WTC11 (cell line): ENCODE data around the gene ID2. TPM values are rescaled to one million over a fixed set of nuclear protein-coding genes. Genes with fewer than 3 reads are reported as not detected.

Source experiments
- ATAC-seq: fragments of 200-7000 bp; cut with Tn5 transposase; 2 replicates; pipeline ENCODE4 v1.10.0; 2021; ENCODE audit warnings: mild to moderate bottlenecking, moderate library complexity
- CTCF ChIA-PET: fragments of 300-600 bp; sonication (Branson Sonifier 250); formaldehyde crosslinking; loops from one replicate; lab custom pipeline; 2021; ENCODE audit warnings: antibody characterized with exemption; lab: Charles Lee
- POLR2A ChIA-PET: fragments of 350-600 bp; sonication (Branson Sonifier 250); formaldehyde crosslinking; loops from one replicate; lab custom pipeline; 2021; ENCODE audit warnings: antibody characterized with exemption; lab: Charles Lee
- DNase-seq: peaks from one replicate; pipeline ENCODE4 v3.0.0; 2021; ENCODE audit warnings: low spot score
- H3K27ac Mint-ChIP-seq: 2 replicates; pipeline ENCODE4 v1.8.0; 2021; ENCODE audit warnings: mixed read lengths
- H3K27me3 Mint-ChIP-seq: 2 replicates; pipeline ENCODE4 v1.8.0; 2021; ENCODE audit warnings: low read depth, mild to moderate bottlenecking, moderate library complexity, mixed read lengths
- H3K36me3 Mint-ChIP-seq: 2 replicates; pipeline ENCODE4 v1.8.0; 2021; ENCODE audit warnings: mixed read lengths
- H3K4me1 Mint-ChIP-seq: 2 replicates; pipeline ENCODE4 v1.8.0; 2022; ENCODE audit warnings: mixed read lengths
- H3K4me3 Mint-ChIP-seq: 2 replicates; pipeline ENCODE4 v1.8.0; 2021; ENCODE audit warnings: mild to moderate bottlenecking, moderate library complexity, mixed read lengths
- H3K9me3 Mint-ChIP-seq: 2 replicates; pipeline ENCODE4 v1.8.0; 2021; ENCODE audit warnings: mixed read lengths
- ARID4B ChIP-seq: sonication (generic); formaldehyde crosslinking; IDR thresholded peaks from 2 replicates; pipeline ENCODE4 v1.8.0; 2023; ENCODE audit warnings: missing genetic modification reagents, mild to moderate bottlenecking, borderline replicate concordance
- EMX1 ChIP-seq: fragments of 250-450 bp; sonication (Bioruptor Pico); IDR thresholded peaks from 2 replicates; pipeline ENCODE4 v1.8.0; 2021; ENCODE audit warnings: mild to moderate bottlenecking
- FOXP1 ChIP-seq: sonication (generic); formaldehyde crosslinking; IDR thresholded peaks from 2 replicates; pipeline ENCODE4 v1.8.0; 2022; ENCODE audit warnings: missing genetic modification reagents, mild to moderate bottlenecking, moderate library complexity, borderline replicate concordance
- IRF2 ChIP-seq: sonication (generic); formaldehyde crosslinking; IDR thresholded peaks from 2 replicates; pipeline ENCODE4 v1.8.0; 2022; ENCODE audit warnings: low read depth, missing genetic modification reagents, borderline replicate concordance
- MAX ChIP-seq: sonication (generic); formaldehyde crosslinking; IDR thresholded peaks from 2 replicates; pipeline ENCODE4 v1.8.0; 2022; ENCODE audit warnings: mild to moderate bottlenecking, missing genetic modification reagents
- MLX ChIP-seq: sonication (generic); formaldehyde crosslinking; IDR thresholded peaks from 2 replicates; pipeline ENCODE4 v1.8.1; 2023; ENCODE audit warnings: mild to moderate bottlenecking, missing genetic modification reagents, moderate library complexity
- NFATC4 ChIP-seq: fragments of 250-450 bp; sonication (Bioruptor Pico); IDR thresholded peaks from 2 replicates; pipeline ENCODE4 v1.9.0; 2021; ENCODE audit warnings: mild to moderate bottlenecking
- NFE2L1 ChIP-seq: sonication (generic); formaldehyde crosslinking; IDR thresholded peaks from 2 replicates; pipeline ENCODE4 v1.8.1; 2023; ENCODE audit warnings: missing genetic modification reagents
- NR2C2 ChIP-seq: sonication (generic); formaldehyde crosslinking; IDR thresholded peaks from 2 replicates; pipeline ENCODE4 v1.8.0; 2022; ENCODE audit warnings: mild to moderate bottlenecking, missing genetic modification reagents
- OVOL2 ChIP-seq: fragments of 250-450 bp; sonication (Bioruptor Pico); IDR thresholded peaks from 2 replicates; pipeline ENCODE4 v1.9.0; 2021; ENCODE audit warnings: mild to moderate bottlenecking, borderline replicate concordance
- SOX15 ChIP-seq: fragments of 250-450 bp; sonication (Bioruptor Pico); IDR thresholded peaks from 2 replicates; pipeline ENCODE4 v1.9.0; 2021; ENCODE audit warnings: mild to moderate bottlenecking
- SP1 ChIP-seq: sonication (generic); formaldehyde crosslinking; conservative IDR thresholded peaks from 2 replicates; pipeline ENCODE4 v1.8.1; 2022; ENCODE audit warnings: missing genetic modification reagents
- TEAD1 ChIP-seq: sonication (generic); formaldehyde crosslinking; IDR thresholded peaks from 2 replicates; pipeline ENCODE4 v1.8.0; 2022; ENCODE audit warnings: mild to moderate bottlenecking, missing genetic modification reagents
- ZMAT4 ChIP-seq: fragments of 250-450 bp; sonication (Bioruptor Pico); IDR thresholded peaks from 2 replicates; pipeline ENCODE4 v1.9.0; 2021; ENCODE audit warnings: mild to moderate bottlenecking
- ZNF138 ChIP-seq: sonication (generic); formaldehyde crosslinking; conservative IDR thresholded peaks from 2 replicates; pipeline ENCODE4 v1.8.1; 2022; ENCODE audit warnings: mild to moderate bottlenecking, moderate library complexity, missing genetic modification reagents
- ZNF396 ChIP-seq: fragments of 250-450 bp; sonication (Bioruptor Pico); IDR thresholded peaks from 2 replicates; pipeline ENCODE4 v1.8.0; 2021; ENCODE audit warnings: mild to moderate bottlenecking, moderate library complexity, borderline replicate concordance
- ZNF423 ChIP-seq: fragments of 250-450 bp; sonication (Bioruptor Pico); IDR thresholded peaks from 2 replicates; pipeline ENCODE4 v2.1.2; 2022; ENCODE audit warnings: mild to moderate bottlenecking, moderate library complexity
- ZNF425 ChIP-seq: fragments of 250-450 bp; sonication (Bioruptor Pico); conservative IDR thresholded peaks from 2 replicates; pipeline ENCODE4 v1.9.0; 2021; ENCODE audit warnings: mild to moderate bottlenecking
- ZSCAN18 ChIP-seq: fragments of 250-450 bp; sonication (Bioruptor Pico); IDR thresholded peaks from 2 replicates; pipeline ENCODE4 v2.1.2; 2022; ENCODE audit warnings: mild to moderate bottlenecking, moderate library complexity
- total RNA-seq: library from RNA; stranded (reverse); gene quantifications from 3 replicates; pipeline ENCODE4 v1.2.3, GENCODE V29; 2021

ID2 gene
- total RNA-seq, 1 experiment from 2014 or later: 38.6 TPM

GRCh38 chr2:8657423-8658062, 24.3 kb upstream of the ID2 start:
- CTCF ChIA-PET: interaction anchor here (1.2 kb wide), 1 partner anchor 36 kb away, joined by 3 read pairs; no protein-coding TSS in a partner anchor
- POLR2A ChIA-PET: no interaction called here

GRCh38 chr2:8658064-8658862, 23.6 kb upstream of the ID2 start:
- no peak for ATAC-seq
- H3K4me3 Mint-ChIP-seq: no peak overlapping the region
- ChIA-PET POLR2A (no interaction called here), CTCF (no interaction called here)
- no peaks in the 10 kb centered on the region for H3K36me3 Mint-ChIP-seq
- H3K9me3 Mint-ChIP-seq: no peaks in the 10 kb centered on the region
- no peak overlapping the region for H3K27ac Mint-ChIP-seq
- DNase-seq: no peak
- peaks cover 5% of the 10 kb centered on the region; the same call in 1 of the 2 replicates for H3K4me1 Mint-ChIP-seq
- TF ChIP-seq ZSCAN18 (CRISPR knock-in tag) (no peak), NFE2L1 (CRISPR knock-in tag) (no peak), SOX15 (CRISPR knock-in tag) (no peak), SP1 (CRISPR knock-in tag) (no peak), MLX (CRISPR knock-in tag) (no peak), ZNF423 (no peak), ZNF425 (CRISPR knock-in tag) (no peak), NR2C2 (CRISPR knock-in tag) (no peak), ZNF396 (CRISPR knock-in tag) (no peak), EMX1 (no peak), OVOL2 (CRISPR knock-in tag) (no peak), NFATC4 (no peak), ZMAT4 (CRISPR knock-in tag) (no peak), ARID4B (CRISPR knock-in tag) (no peak), FOXP1 (CRISPR knock-in tag) (no peak), IRF2 (no peak), TEAD1 (CRISPR knock-in tag) (no peak)
- H3K27me3 Mint-ChIP-seq: no peaks in the 10 kb centered on the region; the same call in 1 of the 2 replicates

More at GRCh38 chr2:8657423-8658062, 24.3 kb upstream of the ID2 start:
- no peaks in the 10 kb centered on the region for H3K36me3 Mint-ChIP-seq
- H3K9me3 Mint-ChIP-seq: no peaks in the 10 kb centered on the region
- H3K4me1 Mint-ChIP-seq: peaks cover 4% of the 10 kb centered on the region; the same call in 1 of the 2 replicates
- no peak overlapping the region for H3K27ac Mint-ChIP-seq
- ATAC-seq: no peak
- H3K27me3 Mint-ChIP-seq: no peaks in the 10 kb centered on the region; the same call in 1 of the 2 replicates
- DNase-seq: no peak
- H3K4me3 Mint-ChIP-seq: no peak overlapping the region
- TF ChIP-seq MAX (no peak), ZNF138 (no peak)
- TF ChIP-seq, all 79 proteins: peak for 0
